ENCODE results near the gene DYRK1A. TPM values are rescaled to one million over a fixed set of nuclear protein-coding genes. Genes with fewer than 3 reads are reported as not detected.

DYRK1A gene
- total RNA-seq, 3 donors from 2014 or later (not counting 1 experiment from before 2014, with no cell fraction given) = 149 to 166 (median 153) TPM

DNA sequence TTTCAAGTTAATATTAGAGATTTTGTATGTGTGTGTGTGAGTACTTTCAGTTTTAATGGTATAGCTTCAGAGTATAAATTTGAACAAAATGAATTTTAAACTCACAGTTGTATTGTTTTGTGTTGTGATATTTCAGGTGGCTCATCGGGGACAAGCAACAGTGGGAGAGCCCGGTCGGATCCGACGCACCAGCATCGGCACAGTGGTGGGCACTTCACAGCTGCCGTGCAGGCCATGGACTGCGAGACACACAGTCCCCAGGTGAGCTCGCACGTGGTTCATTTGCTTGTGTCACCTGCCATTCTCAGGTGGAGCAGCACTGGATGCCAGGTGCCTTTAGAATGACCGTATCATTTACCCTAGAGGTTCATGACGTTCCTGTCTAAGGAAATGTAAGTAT is 139.4 kb downstream of the DYRK1A start:
- Histone ChIP-seq H3K4me3 (ENCODE audit: low read length) (no peak overlapping the region), H3K36me3 (ENCODE audit: control insufficient read depth, insufficient read depth, low read length) (peaks cover 77% of the 10 kb centered on the region), H3K27me3 (ENCODE audit: control insufficient read depth, insufficient read depth, low read length) (no peaks in the 10 kb centered on the region), H3K4me1 (ENCODE audit: control insufficient read depth, insufficient read depth, low read length) (no peaks in the 10 kb centered on the region), H3K9me3 (ENCODE audit: control insufficient read depth, insufficient read depth, low read length) (no peaks in the 10 kb centered on the region), H3K27ac (ENCODE audit: low read length) (no peak overlapping the region)
- H3K36me3 Mint-ChIP-seq = no peaks in the 10 kb centered on the region
- WGBS (ENCODE audit: insufficient coverage) = 98% methylated on average over 12 of the region's 12 CpGs
- no peak overlapping the region for H3K4me3 Mint-ChIP-seq
- peaks cover 20 to 24% of the 10 kb centered on the region in 2 donors for H3K4me1 Mint-ChIP-seq
- H3K27me3 Mint-ChIP-seq (ENCODE audit: low read depth in 2 of 2) = no peaks in the 10 kb centered on the region
- H3K9me3 Mint-ChIP-seq = no peaks in the 10 kb centered on the region
- intact Hi-C loops (cut with micrococcal nuclease) = no loop called here
- ATAC-seq = no peak
- no peak for DNase-seq
- TF ChIP-seq, protein P1, sequence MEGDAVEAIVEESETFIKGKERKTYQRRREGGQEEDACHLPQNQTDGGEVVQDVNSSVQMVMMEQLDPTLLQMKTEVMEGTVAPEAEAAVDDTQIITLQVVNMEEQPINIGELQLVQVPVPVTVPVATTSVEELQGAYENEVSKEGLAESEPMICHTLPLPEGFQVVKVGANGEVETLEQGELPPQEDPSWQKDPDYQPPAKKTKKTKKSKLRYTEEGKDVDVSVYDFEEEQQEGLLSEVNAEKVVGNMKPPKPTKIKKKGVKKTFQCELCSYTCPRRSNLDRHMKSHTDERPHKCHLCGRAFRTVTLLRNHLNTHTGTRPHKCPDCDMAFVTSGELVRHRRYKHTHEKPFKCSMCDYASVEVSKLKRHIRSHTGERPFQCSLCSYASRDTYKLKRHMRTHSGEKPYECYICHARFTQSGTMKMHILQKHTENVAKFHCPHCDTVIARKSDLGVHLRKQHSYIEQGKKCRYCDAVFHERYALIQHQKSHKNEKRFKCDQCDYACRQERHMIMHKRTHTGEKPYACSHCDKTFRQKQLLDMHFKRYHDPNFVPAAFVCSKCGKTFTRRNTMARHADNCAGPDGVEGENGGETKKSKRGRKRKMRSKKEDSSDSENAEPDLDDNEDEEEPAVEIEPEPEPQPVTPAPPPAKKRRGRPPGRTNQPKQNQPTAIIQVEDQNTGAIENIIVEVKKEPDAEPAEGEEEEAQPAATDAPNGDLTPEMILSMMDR (IDR thresholded peaks at IDR 0.05) = no peak
- H3K27ac Mint-ChIP-seq = no peak overlapping the region

DNA sequence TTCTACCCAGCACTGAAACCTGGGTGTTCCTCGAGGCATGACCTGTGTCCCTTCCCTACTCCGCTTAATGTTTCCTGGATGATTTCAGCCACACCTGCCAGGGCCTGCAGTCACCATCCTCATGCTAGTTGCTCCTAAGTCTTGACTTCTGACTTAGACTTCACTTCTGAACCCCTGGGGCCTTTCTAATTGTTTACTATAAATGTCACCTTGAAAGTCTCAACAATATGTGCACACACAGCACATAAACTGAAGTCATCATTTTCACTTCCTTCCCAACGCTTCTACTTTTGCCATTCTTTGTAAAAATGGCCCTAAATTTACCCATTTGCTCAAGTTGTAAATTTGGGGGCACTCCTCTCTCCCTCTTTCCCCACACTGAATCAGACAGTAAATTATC is 141.1 kb downstream of the DYRK1A start:
- Mint-ChIP-seq H3K27me3 (ENCODE audit: low read depth in 2 of 2) (no peaks in the 10 kb centered on the region), H3K9me3 (no peaks in the 10 kb centered on the region), H3K4me3 (no peak overlapping the region), H3K27ac (no peak overlapping the region), H3K4me1 (peaks cover 20 to 21% of the 10 kb centered on the region in 2 donors), H3K36me3 (peaks cover 9% of the 10 kb centered on the region)
- ATAC-seq = no peak
- WGBS (ENCODE audit: insufficient coverage) = 77% methylated on average over 3 of the region's 3 CpGs
- H3K4me3 ChIP-seq (ENCODE audit: low read length) = no peak overlapping the region
- H3K27me3 ChIP-seq (ENCODE audit: control insufficient read depth, insufficient read depth, low read length) = no peaks in the 10 kb centered on the region
- H3K27ac ChIP-seq (ENCODE audit: low read length) = no peak overlapping the region
- H3K36me3 ChIP-seq (ENCODE audit: control insufficient read depth, insufficient read depth, low read length) = peaks cover 90% of the 10 kb centered on the region
- no peaks in the 10 kb centered on the region for H3K4me1 ChIP-seq (ENCODE audit: control insufficient read depth, insufficient read depth, low read length)
- no peaks in the 10 kb centered on the region for H3K9me3 ChIP-seq (ENCODE audit: control insufficient read depth, insufficient read depth, low read length)
- DNase-seq = no peak
- intact Hi-C loops (cut with micrococcal nuclease) = no loop called here
- TF ChIP-seq, protein P1 (IDR thresholded peaks at IDR 0.05) = no peak

DNA sequence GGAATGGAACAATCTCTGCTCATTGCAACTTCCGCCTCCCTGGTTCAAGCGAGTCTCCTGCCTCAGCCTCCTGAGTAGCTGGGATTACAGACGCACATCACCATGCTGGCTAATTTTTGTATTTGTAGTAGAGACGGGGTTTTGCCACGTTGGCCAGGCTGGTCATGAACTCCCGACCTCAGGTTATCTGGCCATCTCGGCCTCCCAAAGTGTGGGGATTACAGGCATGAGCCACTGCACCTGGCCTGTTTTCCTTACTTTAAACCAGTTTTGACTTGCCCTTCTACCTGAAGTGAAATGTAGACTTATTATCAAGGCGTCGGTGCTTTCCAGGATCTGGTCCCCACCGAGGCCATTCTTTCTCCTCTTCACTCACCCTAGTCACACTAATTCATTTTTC is 141.8 kb downstream of the DYRK1A start:
- no peak for ATAC-seq
- Mint-ChIP-seq H3K9me3 (no peaks in the 10 kb centered on the region), H3K27ac (no peak overlapping the region), H3K36me3 (peaks cover 9% of the 10 kb centered on the region), H3K4me3 (no peak overlapping the region), H3K4me1 (peaks cover 15 to 20% of the 10 kb centered on the region in 2 donors), H3K27me3 (ENCODE audit: low read depth in 2 of 2) (no peaks in the 10 kb centered on the region)
- Histone ChIP-seq H3K4me1 (ENCODE audit: control insufficient read depth, insufficient read depth, low read length) (no peaks in the 10 kb centered on the region), H3K4me3 (ENCODE audit: low read length) (no peak overlapping the region), H3K27ac (ENCODE audit: low read length) (no peak overlapping the region), H3K27me3 (ENCODE audit: control insufficient read depth, insufficient read depth, low read length) (no peaks in the 10 kb centered on the region), H3K36me3 (ENCODE audit: control insufficient read depth, insufficient read depth, low read length) (peaks cover 91% of the 10 kb centered on the region), H3K9me3 (ENCODE audit: control insufficient read depth, insufficient read depth, low read length) (no peaks in the 10 kb centered on the region)
- DNase-seq = no peak
- WGBS (ENCODE audit: insufficient coverage) = 95% methylated on average over 10 of the region's 10 CpGs
- intact Hi-C loops (cut with micrococcal nuclease) = no loop called here
- TF ChIP-seq, protein P1 (IDR thresholded peaks at IDR 0.05) = no peak

DNA sequence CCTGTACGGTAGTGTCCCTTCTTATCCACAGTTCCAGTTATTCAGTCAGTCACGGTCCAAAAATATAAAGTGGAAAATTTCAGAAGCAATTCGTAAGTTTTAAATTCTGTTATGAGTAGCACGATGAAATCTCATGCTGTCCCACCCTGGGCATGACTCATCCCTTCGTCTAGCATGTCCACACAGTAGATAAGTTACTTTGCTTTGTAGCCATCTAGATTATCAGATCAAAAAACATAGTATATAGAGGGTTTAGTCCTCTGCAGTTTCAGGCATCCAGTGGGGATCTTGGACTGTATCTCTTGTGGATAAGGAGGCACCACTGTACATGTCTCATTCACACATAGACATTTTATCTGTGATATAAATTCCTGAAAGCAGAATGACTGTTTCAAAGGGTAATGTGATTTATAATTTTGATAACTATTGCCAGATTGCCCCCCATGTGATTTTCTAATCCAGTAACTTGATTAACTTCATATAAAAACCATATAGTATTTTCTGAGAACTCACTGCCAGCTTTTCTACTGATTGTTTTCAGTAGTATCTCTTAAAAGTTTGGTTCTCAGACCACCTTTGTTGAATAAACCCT is 143.3 kb downstream of the DYRK1A start:
- WGBS (ENCODE audit: insufficient coverage) = 93% methylated on average over 5 of the region's 5 CpGs
- H3K4me3 ChIP-seq (ENCODE audit: low read length) = no peak overlapping the region
- Mint-ChIP-seq H3K36me3 (peaks cover 9% of the 10 kb centered on the region), H3K4me3 (no peak overlapping the region), H3K27ac (peak overlapping the region in 1 of 2 donors; percentile 20), H3K9me3 (no peaks in the 10 kb centered on the region), H3K27me3 (ENCODE audit: low read depth in 2 of 2) (no peaks in the 10 kb centered on the region), H3K4me1 (peaks cover 12 to 14% of the 10 kb centered on the region in 2 donors)
- no peak for ATAC-seq
- no peak overlapping the region for H3K27ac ChIP-seq (ENCODE audit: low read length)
- intact Hi-C loops (cut with micrococcal nuclease) = no loop called here
- H3K27me3 ChIP-seq (ENCODE audit: control insufficient read depth, insufficient read depth, low read length) = no peaks in the 10 kb centered on the region
- TF ChIP-seq, protein P1 (IDR thresholded peaks at IDR 0.05) = no peak
- H3K36me3 ChIP-seq (ENCODE audit: control insufficient read depth, insufficient read depth, low read length) = peaks cover 97% of the 10 kb centered on the region
- no peak for DNase-seq
- H3K9me3 ChIP-seq (ENCODE audit: control insufficient read depth, insufficient read depth, low read length) = no peaks in the 10 kb centered on the region
- H3K4me1 ChIP-seq (ENCODE audit: control insufficient read depth, insufficient read depth, low read length) = no peaks in the 10 kb centered on the region

All from natural killer cell (primary cell).